OCI-LY7 (cell line): ENCODE data around the gene SERPINA5.

ENCODE experiments used
- EZH2phosphoT487 ChIP-seq: fragments of 200-600 bp; sonication (generic); IDR thresholded peaks from 2 replicates; pipeline ENCODE4 v1.6.1; 2018; ENCODE audit warnings: low read depth, borderline replicate concordance, mild to moderate bottlenecking, mixed run types, antibody characterized with exemption, low read length, moderate library complexity, mixed read lengths
- TF ChIP-seq, protein P1 (sequence below): fragments of 200-600 bp; sonication (generic); conservative IDR thresholded peaks from 2 replicates; pipeline ENCODE4 v1.5.1; 2014; ENCODE audit warnings: mild to moderate bottlenecking, antibody characterized with exemption, low read length, moderate library complexity, mixed read lengths

DNA sequence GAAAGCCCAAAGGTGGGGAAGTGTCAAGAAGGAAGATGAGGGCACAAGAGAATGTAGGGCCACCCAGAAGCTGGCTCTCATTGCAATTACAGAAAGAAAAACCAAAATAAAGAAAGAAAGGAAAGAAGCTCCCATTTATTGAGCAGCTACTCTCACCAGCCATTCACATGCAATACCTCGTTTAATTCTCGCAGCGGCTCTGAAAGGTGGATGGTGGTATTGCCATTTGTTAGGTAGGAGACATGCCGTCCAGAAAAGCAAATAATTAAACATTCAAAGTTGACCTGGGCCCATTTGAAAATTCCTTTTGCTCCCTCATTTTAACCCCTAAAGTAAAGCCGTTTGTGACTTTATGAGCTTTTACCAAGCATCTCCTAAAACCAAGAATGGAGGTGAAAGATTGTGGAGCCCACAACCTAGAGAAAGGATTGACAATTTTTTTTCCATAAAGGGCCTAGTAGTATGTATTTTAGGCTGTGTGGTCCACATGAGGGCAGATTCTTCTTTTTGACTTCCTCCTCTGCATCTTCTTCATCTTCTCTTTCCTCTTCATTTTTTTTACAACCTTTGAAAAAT lies 36.2 kb downstream of the SERPINA5 start:
- TF ChIP-seq, protein P1, sequence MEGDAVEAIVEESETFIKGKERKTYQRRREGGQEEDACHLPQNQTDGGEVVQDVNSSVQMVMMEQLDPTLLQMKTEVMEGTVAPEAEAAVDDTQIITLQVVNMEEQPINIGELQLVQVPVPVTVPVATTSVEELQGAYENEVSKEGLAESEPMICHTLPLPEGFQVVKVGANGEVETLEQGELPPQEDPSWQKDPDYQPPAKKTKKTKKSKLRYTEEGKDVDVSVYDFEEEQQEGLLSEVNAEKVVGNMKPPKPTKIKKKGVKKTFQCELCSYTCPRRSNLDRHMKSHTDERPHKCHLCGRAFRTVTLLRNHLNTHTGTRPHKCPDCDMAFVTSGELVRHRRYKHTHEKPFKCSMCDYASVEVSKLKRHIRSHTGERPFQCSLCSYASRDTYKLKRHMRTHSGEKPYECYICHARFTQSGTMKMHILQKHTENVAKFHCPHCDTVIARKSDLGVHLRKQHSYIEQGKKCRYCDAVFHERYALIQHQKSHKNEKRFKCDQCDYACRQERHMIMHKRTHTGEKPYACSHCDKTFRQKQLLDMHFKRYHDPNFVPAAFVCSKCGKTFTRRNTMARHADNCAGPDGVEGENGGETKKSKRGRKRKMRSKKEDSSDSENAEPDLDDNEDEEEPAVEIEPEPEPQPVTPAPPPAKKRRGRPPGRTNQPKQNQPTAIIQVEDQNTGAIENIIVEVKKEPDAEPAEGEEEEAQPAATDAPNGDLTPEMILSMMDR, result no peak
- TF ChIP-seq EZH2phosphoT487, result no peak
